ENCODE data around the gene ST8SIA1. TPM values are rescaled to one million over a fixed set of nuclear protein-coding genes. Genes with fewer than 3 reads are reported as not detected.
"Not testable (repeated sequence)": the region's sequence is repeated elsewhere in the genome, so short reads cannot be mapped to it uniquely, and the experiment has no call there.

ST8SIA1 gene
- total RNA-seq, 6 donors from 2014 or later, result 1.4 to 10.5 (median 4.1) TPM

DNA sequence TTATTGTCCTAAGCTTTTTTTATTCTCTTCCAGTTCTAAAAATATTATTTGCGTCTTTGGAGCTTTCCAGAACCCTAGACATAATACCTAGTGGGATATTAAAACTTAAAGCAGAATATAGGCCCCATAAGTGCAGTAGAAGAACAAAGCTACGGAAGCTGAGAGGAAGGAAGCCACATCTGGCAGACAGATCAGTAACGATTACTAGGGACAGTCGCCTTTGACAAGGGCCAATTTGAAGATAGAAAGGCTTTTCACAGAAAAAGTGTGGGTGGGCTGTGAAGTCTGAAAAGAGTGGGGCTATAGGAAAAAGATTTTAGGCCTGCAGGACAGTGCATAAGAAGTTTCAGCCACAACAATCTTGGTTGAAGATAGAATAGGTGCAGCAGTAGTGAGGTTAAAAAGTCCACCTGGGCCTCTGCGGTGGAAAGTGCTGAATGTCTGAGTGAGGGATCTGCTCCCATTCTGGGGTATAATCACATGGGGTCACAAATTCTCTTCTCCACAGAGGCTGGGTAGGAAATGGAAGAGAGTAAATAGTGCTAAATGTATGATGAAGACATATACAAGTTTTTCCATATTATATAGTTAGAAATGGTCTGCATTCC, 174.0 kb downstream of the ST8SIA1 start:
- no peak for DNase-seq
- H3K27me3 ChIP-seq, result no peaks in the 10 kb centered on the region
- TF ChIP-seq POLR2AphosphoS5 (IDR thresholded peaks at IDR 0.05) (no peak), EP300 (IDR thresholded peaks at IDR 0.05) (no peak)
- TF ChIP-seq, protein P1, sequence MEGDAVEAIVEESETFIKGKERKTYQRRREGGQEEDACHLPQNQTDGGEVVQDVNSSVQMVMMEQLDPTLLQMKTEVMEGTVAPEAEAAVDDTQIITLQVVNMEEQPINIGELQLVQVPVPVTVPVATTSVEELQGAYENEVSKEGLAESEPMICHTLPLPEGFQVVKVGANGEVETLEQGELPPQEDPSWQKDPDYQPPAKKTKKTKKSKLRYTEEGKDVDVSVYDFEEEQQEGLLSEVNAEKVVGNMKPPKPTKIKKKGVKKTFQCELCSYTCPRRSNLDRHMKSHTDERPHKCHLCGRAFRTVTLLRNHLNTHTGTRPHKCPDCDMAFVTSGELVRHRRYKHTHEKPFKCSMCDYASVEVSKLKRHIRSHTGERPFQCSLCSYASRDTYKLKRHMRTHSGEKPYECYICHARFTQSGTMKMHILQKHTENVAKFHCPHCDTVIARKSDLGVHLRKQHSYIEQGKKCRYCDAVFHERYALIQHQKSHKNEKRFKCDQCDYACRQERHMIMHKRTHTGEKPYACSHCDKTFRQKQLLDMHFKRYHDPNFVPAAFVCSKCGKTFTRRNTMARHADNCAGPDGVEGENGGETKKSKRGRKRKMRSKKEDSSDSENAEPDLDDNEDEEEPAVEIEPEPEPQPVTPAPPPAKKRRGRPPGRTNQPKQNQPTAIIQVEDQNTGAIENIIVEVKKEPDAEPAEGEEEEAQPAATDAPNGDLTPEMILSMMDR (IDR thresholded peaks at IDR 0.05), result no peak
- H3K4me1 ChIP-seq, result no peaks in the 10 kb centered on the region
- 29 to 44% methylated on average over 5 of the region's 5 CpGs for WGBS, 2 donors
- no peaks in the 10 kb centered on the region for H3K9me3 ChIP-seq
- no peak overlapping the region for H3K4me3 ChIP-seq
- H3K36me3 ChIP-seq, result no peaks in the 10 kb centered on the region
- no peak for ATAC-seq (ENCODE audit: low FRiP score in 2 of 2)
- no peak overlapping the region for H3K27ac ChIP-seq

DNA sequence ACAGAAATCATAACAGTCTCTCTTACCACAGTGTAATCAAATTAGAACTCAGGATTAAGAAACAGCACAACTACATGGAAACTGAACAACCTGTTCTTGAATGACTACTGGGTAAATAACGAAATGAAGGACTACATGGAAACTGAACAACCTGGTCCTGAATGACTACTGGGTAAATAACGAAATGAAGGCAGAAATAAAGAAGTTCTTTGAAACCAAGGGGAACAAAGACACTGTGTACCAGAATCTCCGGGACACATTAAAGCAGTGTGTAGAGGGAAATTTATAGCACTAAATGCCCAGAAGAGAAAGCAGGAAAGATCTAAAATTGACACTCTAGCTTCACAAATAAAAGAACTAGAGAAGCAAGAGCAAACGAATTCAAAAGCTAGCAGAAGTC, 185.2 kb downstream of the ST8SIA1 start:
- H3K27me3 ChIP-seq; DNase-seq; ATAC-seq (ENCODE audit: low FRiP score in 2 of 2); H3K9me3 ChIP-seq; H3K4me3 ChIP-seq; H3K36me3 ChIP-seq; H3K4me1 ChIP-seq; H3K27ac ChIP-seq: not testable (repeated sequence)
- WGBS, 2 donors, result 73 to 80% methylated on average over 4 of the region's 4 CpGs

DNA sequence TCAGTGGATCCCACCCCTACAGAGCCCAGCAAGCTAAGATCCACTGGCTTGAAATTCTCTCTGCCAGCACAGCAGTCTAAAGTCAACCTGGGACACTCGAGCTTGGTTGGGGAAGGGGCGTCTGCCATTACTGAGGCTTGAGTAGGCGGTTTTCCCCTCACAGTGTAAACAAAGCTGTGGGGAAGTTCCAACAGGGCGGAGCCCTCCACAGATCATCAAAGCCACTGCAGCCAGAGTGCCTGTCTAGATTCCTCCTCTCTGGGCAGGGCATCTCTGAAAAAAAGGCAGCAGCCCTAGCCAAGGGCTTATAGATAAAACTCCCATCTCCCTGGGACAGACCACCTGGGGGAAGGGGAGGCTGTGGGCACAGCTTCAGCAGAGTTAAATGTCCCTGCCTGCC, 187.8 kb downstream of the ST8SIA1 start:
- not testable (repeated sequence) for H3K4me3 ChIP-seq; H3K36me3 ChIP-seq; ATAC-seq (ENCODE audit: low FRiP score in 2 of 2); H3K4me1 ChIP-seq; DNase-seq; H3K27ac ChIP-seq; H3K9me3 ChIP-seq; H3K27me3 ChIP-seq
- whole genome bisulfite sequencing, 2 donors, result 40 to 53% methylated on average over 1 to 4 of the region's 4 CpGs

Other genes starting within 250 kb of the ST8SIA1 start
- 10 to 100 TPM; 20.8 to 56.6 (median 36.6) TPM for gene C2CD5, start 209.8 kb upstream of the ST8SIA1 start, total RNA-seq